ENCODE measurements around the gene AK3. TPM values are rescaled to one million over a fixed set of nuclear protein-coding genes. Genes with fewer than 3 reads are reported as not detected.
"Not testable (repeated sequence)": the region's sequence is repeated elsewhere in the genome, so short reads cannot be mapped to it uniquely, and the experiment has no call there.

The AK3 gene
- total RNA-seq (2014; rRNA removed; shearing (Covaris generic)): 114 TPM in 2 replicates

DNA sequence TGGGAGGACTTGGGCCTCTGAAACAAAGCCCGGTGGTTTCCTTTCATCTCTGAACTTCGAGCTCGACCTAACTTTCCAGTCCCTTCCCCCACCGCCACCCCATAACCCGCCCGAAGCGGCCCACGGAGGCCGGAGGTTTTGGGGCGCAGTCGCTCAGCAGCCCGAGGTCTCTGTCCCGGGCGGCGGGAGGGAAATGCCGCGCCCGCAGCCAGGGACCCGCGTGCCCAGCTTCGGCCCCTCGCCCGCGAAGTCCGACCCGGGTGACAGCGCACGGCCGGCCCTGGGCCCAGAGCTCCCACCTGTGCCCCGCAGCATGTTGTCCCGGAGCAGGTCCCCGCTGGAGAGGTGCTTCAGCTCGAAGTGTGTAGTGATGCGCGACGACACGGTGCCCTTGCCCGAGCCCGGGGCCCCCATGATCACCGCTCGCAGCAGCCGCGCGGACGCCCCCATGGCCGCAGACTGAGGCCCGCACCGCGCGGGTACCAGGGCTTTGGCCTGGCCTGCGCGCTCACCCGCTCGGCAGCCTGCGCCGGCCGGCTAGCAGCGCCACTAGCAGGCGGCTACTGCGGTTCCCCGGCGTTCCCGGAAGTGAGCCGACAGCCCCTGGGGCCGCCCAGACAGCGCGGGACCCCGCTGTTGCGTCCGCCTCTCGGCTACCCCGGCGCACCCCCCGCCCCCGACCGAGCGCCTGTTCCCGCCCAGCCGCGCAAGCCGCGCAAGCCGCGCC, at the start of gene AK3:
Gene AK3, minus strand, starts transcription at position 565 of the 727 bp plus-strand sequence. Its CDS starts 115 bp downstream, at position 450.
- peak; percentile 80 for DNase-seq (ENCODE audit: low spot score)

DNA sequence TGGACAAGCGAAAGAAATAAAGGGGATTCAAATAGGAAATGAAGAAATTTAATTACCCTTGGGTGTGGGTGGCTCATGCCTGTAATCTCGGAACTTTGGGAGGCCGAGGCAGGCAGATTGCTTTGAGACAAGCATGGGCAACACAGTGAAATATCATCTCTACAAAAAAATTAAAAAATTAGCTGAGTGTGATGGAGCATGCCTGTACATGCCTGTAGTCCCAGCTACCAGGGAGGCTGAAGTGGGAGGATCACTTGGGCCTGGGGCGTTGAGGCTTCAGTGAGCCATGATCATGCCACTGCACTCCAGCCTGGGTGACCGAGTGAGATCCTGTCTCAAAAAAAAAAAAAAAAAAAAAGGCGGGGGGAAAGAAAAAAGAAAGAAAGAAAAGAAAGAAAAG, 47.7 kb upstream of the AK3 start:
- DNase-seq (ENCODE audit: low spot score): no peak

- no peak for DNase-seq (ENCODE audit: low spot score)
Observed at GRCh38 chr9:4787876-4788275, 46.9 kb upstream of the AK3 start.

- DNase-seq (ENCODE audit: low spot score): no peak
Observed at GRCh38 chr9:4786599-4786998, 45.6 kb upstream of the AK3 start.

- no peak for DNase-seq (ENCODE audit: low spot score)
Observed at GRCh38 chr9:4784403-4784802, 43.4 kb upstream of the AK3 start.

DNA sequence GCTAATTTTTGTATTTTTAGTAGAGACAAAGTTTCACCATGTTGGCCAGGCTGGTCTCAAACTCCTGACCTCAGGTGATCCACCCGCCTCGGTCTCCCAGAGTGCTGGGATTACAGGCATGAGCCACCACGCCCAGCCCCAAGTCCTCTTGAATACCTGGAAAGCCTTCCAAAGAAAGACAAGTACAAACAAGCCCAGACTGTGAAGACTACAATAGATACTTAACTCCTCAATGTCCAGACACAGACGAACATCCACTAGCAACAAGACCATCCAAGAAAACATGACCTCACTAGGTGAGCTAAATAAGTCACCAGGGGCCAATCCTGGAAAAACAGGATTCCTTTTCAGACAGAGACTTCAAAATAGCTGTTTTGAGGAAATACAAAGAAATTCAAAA, 42.2 kb upstream of the AK3 start:
- not testable (repeated sequence) for DNase-seq (ENCODE audit: low spot score)

DNA sequence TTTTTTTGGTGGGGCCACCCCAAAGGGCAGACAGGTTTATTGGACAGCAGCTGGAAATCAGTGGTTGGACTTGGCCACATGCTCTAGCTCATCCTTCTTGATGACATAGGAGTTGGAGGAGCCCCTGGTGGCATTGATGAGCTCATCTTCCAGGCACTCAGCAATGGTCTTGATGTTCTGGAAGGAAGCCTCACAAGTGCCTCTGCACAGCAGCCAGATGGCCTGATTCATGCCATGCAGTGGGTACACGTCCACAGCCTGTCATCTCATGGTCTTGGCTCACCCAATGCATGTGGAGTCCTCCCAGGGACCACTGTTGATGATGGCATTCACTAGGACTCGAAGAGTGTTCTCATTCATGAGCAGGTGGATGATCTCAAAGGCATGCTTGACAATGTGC, 40.4 kb upstream of the AK3 start:
- DNase-seq (ENCODE audit: low spot score): no peak

DNA sequence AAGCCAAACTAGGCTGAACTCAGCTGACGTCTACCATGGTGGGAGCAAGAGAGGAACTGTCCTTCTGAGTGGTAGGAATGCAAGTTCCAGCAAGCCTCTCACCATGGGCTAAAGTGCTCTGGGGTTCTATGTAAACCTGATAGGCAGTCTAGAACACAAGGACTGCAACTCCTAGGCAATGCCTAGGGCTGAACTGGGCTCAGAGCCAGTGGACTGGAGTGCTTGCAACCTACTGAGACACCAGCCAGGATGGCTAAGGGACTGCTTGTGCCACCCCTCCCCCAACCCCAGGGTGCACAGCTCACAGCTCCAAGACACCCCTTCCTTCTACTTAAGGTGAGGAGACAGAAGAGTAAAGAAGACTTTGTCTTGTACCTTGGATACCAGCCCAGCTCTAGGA, 39.6 kb upstream of the AK3 start:
- DNase-seq (ENCODE audit: low spot score): no peak

DNA sequence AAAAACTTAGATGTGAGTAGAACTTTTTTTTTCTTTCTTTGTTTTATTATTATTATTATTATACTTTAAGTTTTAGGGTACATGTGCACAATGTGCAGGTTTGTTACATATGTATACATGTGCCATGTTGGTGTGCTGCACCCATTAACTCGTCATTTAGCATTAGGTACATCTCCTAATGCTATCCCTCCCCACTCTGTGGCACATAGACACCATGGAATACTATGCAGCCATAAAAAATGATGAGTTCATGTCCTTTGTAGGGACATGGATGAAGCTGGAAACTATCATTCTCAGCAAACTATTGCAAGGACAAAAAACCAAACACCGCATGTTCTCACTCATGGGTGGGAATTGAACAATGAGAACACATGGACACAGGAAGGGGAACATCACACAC, 34.0 kb upstream of the AK3 start:
- not testable (repeated sequence) for DNase-seq (ENCODE audit: low spot score)

- DNase-seq (ENCODE audit: low spot score): no peak
Observed at GRCh38 chr9:4774209-4774608, 33.2 kb upstream of the AK3 start.

- no peak for DNase-seq (ENCODE audit: low spot score)
Observed at GRCh38 chr9:4771788-4772187, 30.8 kb upstream of the AK3 start.

- DNase-seq (ENCODE audit: low spot score): peak; percentile 17
Observed at GRCh38 chr9:4769321-4770080, 28.5 kb upstream of the AK3 start.

- no peak for DNase-seq (ENCODE audit: low spot score)
Observed at GRCh38 chr9:4768681-4769080, 27.7 kb upstream of the AK3 start.

DNA sequence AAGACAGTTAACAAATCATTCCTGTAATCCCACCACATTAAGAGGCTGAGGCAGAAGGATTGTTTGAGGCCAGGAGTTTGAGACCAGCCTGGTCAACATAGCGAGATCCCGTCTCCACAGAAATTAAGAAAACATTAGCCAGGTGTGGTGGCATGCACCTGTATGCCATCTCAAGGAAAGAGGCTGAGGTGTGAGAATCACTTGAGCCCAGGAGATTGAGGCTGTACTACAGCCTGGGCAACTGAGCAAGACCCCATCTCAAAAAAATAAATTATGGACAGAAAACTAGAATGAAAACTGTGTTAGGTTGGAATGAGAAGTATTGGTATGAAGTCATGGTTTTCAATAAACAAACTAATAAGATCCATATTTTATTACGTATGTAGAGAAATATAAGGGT, 23.0 kb upstream of the AK3 start:
- DNase-seq (ENCODE audit: low spot score): no peak

GRCh38 chr9:4762886-4763541, 22.0 kb upstream of the AK3 start:
- DNase-seq (ENCODE audit: low spot score): no peak

DNA sequence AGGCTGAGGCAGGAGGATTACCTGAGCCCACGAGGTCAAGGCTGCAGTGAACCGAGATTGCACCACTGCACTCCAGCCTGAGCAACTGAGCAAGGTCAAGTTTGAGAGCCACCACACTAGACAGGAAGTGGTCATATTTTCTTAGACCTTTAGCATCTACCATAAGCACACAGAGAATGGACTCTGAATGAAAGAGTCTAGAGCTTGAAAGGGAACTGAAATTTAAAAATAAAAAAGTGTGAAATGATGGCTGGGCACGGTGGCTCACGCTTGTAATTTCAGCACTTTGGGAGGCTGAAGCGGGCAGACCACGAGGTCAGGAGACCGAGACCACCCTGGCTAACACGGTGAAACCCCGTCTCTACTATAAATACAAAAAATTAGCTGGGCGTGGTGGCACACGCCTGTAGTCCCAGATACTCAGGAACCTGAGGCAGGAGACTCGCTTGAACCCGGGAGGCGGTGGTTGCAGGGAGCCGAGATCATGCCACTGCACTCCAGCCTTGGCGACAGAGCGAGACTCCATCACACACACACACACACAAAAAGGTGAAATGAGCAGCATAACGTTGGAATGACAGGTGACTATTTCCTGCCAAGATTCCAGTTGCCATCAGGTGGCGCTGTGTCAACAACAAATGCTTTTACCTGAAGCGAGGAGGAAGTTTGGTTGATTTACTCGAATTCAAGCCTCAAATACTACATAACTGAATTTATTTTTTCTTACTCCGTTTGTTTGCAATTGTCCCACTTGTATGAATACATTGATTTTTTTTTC, 21.3 kb upstream of the AK3 start:
- DNase-seq (ENCODE audit: low spot score): peak; percentile 90

DNA sequence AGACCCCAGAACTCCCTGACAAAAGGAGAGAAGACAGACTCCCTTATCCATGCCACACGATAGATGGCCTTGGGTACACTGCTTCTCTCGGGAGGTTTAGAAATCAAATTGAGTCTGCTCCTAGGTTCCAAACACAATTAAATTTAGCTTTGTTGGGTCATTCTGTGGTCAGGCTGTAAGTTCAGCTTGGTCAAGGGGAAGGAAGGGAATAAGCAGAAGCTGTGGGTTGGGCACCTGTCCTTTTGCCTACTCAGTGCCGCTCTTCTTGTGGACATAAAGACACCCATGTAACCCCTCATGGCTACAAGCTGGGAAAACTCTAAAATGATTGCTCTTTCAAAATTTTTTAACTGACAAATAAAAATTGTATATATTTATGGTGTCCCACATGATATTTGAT, 19.1 kb upstream of the AK3 start:
- no peak for DNase-seq (ENCODE audit: low spot score)

DNA sequence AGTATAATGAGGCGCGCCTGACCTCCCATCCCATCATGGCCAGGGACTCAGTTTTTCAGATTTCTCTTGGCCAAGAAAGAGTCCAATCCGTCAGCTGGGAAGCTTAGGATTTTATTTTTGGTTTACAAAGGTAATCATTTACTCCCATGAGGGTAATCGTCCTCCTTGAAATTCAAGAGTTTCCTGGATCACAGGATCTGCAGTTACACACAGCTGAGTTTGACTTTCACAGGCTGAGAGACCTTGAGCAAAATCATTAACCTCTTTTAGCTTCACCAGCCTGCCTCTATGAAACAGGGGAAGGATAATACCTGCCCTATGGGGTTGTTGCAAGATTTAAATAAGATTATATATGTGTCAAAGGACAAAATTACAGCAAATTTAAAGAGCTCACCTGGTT, 15.4 kb upstream of the AK3 start:
- DNase-seq (ENCODE audit: low spot score): no peak

- no peak for DNase-seq (ENCODE audit: low spot score)
Observed at GRCh38 chr9:4755026-4755609, 14.1 kb upstream of the AK3 start.

GRCh38 chr9:4754530-4754929, 13.5 kb upstream of the AK3 start:
- not testable (repeated sequence) for DNase-seq (ENCODE audit: low spot score)

GRCh38 chr9:4750023-4750673, 9.1 kb upstream of the AK3 start:
- DNase-seq (ENCODE audit: low spot score): peak; percentile 79

Data from HT-29 (cell line).